NCI-H2171 (cell line): ENCODE measurements around the gene SEC31A.
"Not testable (repeated sequence)": the region's sequence is repeated elsewhere in the genome, so short reads cannot be mapped to it uniquely, and the experiment has no call there.

Source experiments
- DNase-seq: peaks from one replicate; lab custom pipeline; 2025; lab: John Stamatoyannopoulos, UW

The SEC31A gene

GRCh38 chr4:82833696-82834313 is 57.1 kb downstream of the SEC31A start:
- DNase-seq = no peak

- DNase-seq = not testable (repeated sequence)
Observed at GRCh38 chr4:82833060-82833459, 57.9 kb downstream of the SEC31A start.

- no peak for DNase-seq
Observed at GRCh38 chr4:82825425-82825824, 65.5 kb downstream of the SEC31A start.

GRCh38 chr4:82823062-82823461 is 67.9 kb downstream of the SEC31A start:
- DNase-seq = no peak

- DNase-seq = no peak
Observed at GRCh38 chr4:82820689-82821088, 70.3 kb downstream of the SEC31A start.

GRCh38 chr4:82818664-82819662 is 72.0 kb downstream of the SEC31A start:
- DNase-seq = no peak

GRCh38 chr4:82816874-82817273 is 74.1 kb downstream of the SEC31A start:
- DNase-seq = not testable (repeated sequence)

GRCh38 chr4:82814034-82814433 is 76.9 kb downstream of the SEC31A start:
- no peak for DNase-seq

- no peak for DNase-seq
Observed at GRCh38 chr4:82811838-82812341, 79.1 kb downstream of the SEC31A start.

GRCh38 chr4:82811392-82811791 is 79.6 kb downstream of the SEC31A start:
- no peak for DNase-seq

GRCh38 chr4:82810176-82810575 is 80.8 kb downstream of the SEC31A start:
- no peak for DNase-seq

- DNase-seq = no peak
Observed at GRCh38 chr4:82809619-82810018, 81.3 kb downstream of the SEC31A start.

GRCh38 chr4:82803746-82804145 is 87.2 kb downstream of the SEC31A start:
- no peak for DNase-seq

GRCh38 chr4:82802911-82803310 is 88.0 kb downstream of the SEC31A start:
- DNase-seq = no peak

- no peak for DNase-seq
Observed at GRCh38 chr4:82801910-82802521, 88.9 kb downstream of the SEC31A start.

GRCh38 chr4:82799006-82799881 is 91.7 kb downstream of the SEC31A start:
- DNase-seq = no peak

- peak; percentile 74 for DNase-seq
Observed at GRCh38 chr4:82798168-82799005, 92.6 kb downstream of the SEC31A start, which contains the start of gene SCD5. TSS of gene SCD5 (minus strand) at chr4:82798796. CDS start at chr4:82798537, 259 bp downstream.

- no peak for DNase-seq
Observed at GRCh38 chr4:82797405-82798111, 93.4 kb downstream of the SEC31A start.

- DNase-seq = no peak
Observed at GRCh38 chr4:82797040-82797404, 93.9 kb downstream of the SEC31A start.
